ENCODE data around the gene ANTKMT.
"Not testable (repeated sequence)": the region's sequence is repeated elsewhere in the genome, so short reads cannot be mapped to it uniquely, and the experiment has no call there.

ANTKMT gene

DNA sequence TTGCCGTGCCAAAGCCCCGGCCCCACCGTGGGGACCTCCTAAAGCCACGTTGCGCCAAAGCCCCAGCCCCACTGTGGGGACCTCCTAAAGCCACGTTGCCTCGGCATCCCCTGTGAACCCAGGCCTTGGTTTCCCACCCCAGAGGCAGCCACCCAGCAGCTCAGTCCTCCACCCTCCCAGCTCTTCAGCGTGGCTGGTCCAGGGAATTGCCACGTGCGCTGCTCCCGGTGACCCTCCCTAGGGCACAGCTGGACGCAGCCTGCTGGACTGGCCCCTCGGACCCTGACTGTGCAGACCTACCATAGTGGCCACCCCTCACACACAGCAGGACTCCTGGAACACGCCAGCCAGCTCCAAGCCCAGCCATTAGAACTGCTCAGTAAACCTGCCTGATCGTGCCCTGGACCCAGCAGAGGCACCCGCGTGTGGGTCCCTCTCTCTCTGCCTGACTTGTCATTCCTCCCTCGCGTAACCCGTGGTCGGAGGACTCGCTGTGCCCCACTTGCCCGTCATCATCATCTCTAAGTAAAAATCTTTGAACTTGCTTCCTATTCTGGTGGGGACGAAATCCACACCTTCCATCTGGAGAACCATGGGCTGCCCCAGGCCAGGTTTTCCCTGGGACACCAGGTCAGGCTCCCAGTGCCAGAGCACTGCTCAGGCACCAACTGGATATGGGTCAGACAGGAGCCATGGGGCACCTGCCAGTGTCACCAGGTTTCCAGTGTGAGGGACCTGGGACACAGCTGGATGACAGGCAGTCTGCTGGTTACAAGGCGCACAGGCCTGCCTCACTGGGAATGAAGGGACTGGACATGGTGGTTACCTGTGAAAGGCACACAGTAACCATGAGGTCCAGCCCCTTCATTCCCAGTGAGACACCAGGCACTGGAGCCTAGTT is 14.3 kb downstream of the ANTKMT start:
- Histone ChIP-seq H3K27ac (ENCODE audit: low read length) (no peak overlapping the region), H3K27me3 (ENCODE audit: low read depth, low read length) (no peaks in the 10 kb centered on the region), H3K36me3 (ENCODE audit: control insufficient read depth in 1 of 2, insufficient read depth in 2 of 2, low read length in 2 of 2) (peaks cover 14 to 73% of the 10 kb centered on the region in 2 donors)

DNA sequence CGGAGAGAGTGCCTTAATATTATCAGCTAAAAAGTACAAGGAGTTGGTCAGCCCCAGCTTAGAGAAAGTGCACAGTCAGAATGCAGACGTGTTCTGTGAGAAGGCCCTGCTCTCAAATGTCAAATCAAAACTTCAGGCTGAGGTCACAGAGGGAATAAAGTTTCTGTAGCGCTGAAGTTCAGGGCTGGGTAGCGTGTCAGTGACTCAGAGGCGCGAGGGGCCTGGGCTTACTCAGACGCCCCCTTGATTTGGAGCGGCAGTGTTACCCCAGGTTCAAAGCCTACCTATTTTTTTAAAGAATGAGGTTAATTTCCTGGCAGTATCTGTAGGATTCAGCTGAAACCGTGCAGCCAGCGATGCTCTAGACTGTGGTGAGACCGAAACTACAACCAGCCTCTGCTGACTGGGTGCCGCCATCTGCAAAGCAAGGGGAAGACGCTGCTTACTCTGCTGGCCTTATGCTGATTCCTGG is 15.1 kb downstream of the ANTKMT start:
- Histone ChIP-seq H3K27me3 (ENCODE audit: low read depth, low read length) (no peaks in the 10 kb centered on the region), H3K36me3 (ENCODE audit: control insufficient read depth in 1 of 2, insufficient read depth in 2 of 2, low read length in 2 of 2) (peaks cover 14 to 67% of the 10 kb centered on the region in 2 donors), H3K27ac (ENCODE audit: low read length) (no peak overlapping the region), H3K9me3 (ENCODE audit: control insufficient read depth in 1 of 2, low read length in 2 of 2) (no peaks in the 10 kb centered on the region), H3K4me1 (ENCODE audit: control insufficient read depth in 1 of 2, insufficient read depth in 2 of 2, low read length in 2 of 2) (peaks cover 0 to 15% of the 10 kb centered on the region in 2 donors), H3K4me3 (ENCODE audit: low read depth in 1 of 2, low read length in 2 of 2) (no peak overlapping the region)

More for the DNA sequence above, 14.3 kb downstream of the ANTKMT start:
- H3K4me3 ChIP-seq (ENCODE audit: low read depth in 1 of 2, low read length in 2 of 2) = no peak overlapping the region
- peaks cover 0 to 11% of the 10 kb centered on the region in 2 donors for H3K4me1 ChIP-seq (ENCODE audit: control insufficient read depth in 1 of 2, insufficient read depth in 2 of 2, low read length in 2 of 2)
- H3K9me3 ChIP-seq (ENCODE audit: control insufficient read depth in 1 of 2, low read length in 2 of 2) = no peaks in the 10 kb centered on the region

DNA sequence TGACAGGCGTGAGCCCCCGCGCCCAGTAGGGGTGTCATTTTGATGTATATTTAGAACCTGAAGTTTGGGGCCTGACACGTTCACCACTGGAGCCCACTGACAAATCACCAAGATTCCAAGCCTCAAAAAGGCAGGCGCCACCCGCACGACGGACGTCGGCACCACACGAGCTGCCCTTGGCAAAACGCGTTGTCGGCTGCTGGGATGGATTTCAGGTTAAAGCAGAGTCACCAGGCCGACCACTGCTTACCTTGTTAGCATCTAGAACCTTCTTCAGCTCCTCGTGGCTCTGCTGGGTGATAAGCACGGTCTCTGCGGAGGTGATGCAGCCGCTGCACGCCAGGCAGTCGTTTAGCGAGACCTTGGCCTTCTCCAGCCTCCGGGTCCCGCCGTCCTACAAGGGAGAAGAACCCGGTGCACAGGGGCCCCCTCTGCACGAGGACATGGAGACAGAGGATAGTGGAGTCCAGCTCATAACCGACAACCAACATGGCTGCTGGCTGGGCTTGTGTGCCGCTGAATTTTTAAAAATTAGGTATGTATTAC is 16.1 kb downstream of the ANTKMT start:
- Histone ChIP-seq H3K27me3 (ENCODE audit: low read depth, low read length) (no peaks in the 10 kb centered on the region), H3K4me1 (ENCODE audit: control insufficient read depth in 1 of 2, insufficient read depth in 2 of 2, low read length in 2 of 2) (peaks cover 0 to 20% of the 10 kb centered on the region in 2 donors), H3K27ac (ENCODE audit: low read length) (no peak overlapping the region), H3K9me3 (ENCODE audit: control insufficient read depth in 1 of 2, low read length in 2 of 2) (no peaks in the 10 kb centered on the region), H3K4me3 (ENCODE audit: low read depth in 1 of 2, low read length in 2 of 2) (no peak overlapping the region), H3K36me3 (ENCODE audit: control insufficient read depth in 1 of 2, insufficient read depth in 2 of 2, low read length in 2 of 2) (peaks cover 14 to 61% of the 10 kb centered on the region in 2 donors)

- Histone ChIP-seq H3K9me3 (ENCODE audit: control insufficient read depth in 1 of 2, low read length in 2 of 2) (no peaks in the 10 kb centered on the region), H3K4me3 (ENCODE audit: low read depth in 1 of 2, low read length in 2 of 2) (peak overlapping the region; percentile 61 to 97), H3K36me3 (ENCODE audit: control insufficient read depth in 1 of 2, insufficient read depth in 2 of 2, low read length in 2 of 2) (peaks cover 14 to 33% of the 10 kb centered on the region in 2 donors), H3K27me3 (ENCODE audit: low read depth, low read length) (no peaks in the 10 kb centered on the region), H3K4me1 (ENCODE audit: control insufficient read depth in 1 of 2, insufficient read depth in 2 of 2, low read length in 2 of 2) (peaks cover 0 to 20% of the 10 kb centered on the region in 2 donors), H3K27ac (ENCODE audit: low read length) (no peak overlapping the region)
These were observed 18.9 kb downstream of the ANTKMT start for GRCh38 chr16:739560-740458.

GRCh38 chr16:740459-740763 is 19.5 kb downstream of the ANTKMT start:
- peaks cover 14 to 27% of the 10 kb centered on the region in 2 donors for H3K36me3 ChIP-seq (ENCODE audit: control insufficient read depth in 1 of 2, insufficient read depth in 2 of 2, low read length in 2 of 2)
- peak overlapping the region; percentile 61 to 97 for H3K4me3 ChIP-seq (ENCODE audit: low read depth in 1 of 2, low read length in 2 of 2)
- H3K27me3 ChIP-seq (ENCODE audit: low read depth, low read length) = no peaks in the 10 kb centered on the region
- H3K9me3 ChIP-seq (ENCODE audit: control insufficient read depth in 1 of 2, low read length in 2 of 2) = no peaks in the 10 kb centered on the region
- H3K4me1 ChIP-seq (ENCODE audit: control insufficient read depth in 1 of 2, insufficient read depth in 2 of 2, low read length in 2 of 2) = peaks cover 0 to 20% of the 10 kb centered on the region in 2 donors
- H3K27ac ChIP-seq (ENCODE audit: low read length) = peak overlapping the region; percentile 31

DNA sequence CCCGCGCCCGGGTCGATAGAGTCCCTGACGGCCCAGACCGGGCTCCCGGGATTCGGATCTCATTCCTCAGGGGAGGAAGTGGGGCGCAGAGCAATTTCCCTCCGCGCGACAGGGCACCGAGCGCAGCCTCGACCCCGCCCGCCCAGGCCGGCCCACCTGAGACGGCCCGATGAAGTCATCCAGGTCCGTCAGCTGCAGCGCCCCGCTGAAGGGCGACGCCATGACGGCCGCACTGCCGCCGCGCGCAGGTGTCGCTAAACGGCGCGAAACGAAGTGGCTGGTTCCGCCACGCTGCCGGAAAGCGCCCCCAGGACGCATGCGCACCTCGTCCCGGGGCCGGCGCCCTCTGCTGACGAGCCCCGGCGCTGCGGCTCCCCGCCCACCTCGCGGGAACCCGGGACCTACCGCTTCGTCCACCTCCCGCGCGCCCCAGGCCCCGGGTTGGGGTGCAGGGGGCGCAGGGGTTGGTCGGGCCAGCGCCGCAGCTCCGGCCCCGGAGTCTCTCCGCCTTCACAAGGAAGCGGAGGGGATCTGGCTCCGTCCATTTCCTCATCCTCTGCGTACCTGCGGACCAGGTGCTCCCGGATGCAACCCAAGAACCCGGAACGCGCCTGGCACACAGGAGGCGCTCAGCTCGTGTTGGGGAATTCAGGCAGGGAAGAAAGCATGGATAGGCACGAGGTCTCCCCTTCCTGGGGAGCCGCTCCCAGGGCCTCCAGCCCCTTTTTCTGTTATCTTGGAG is 20.0 kb downstream of the ANTKMT start, which contains the start of gene CIAO3:
CIAO3 (minus strand) TSS at position 234 of the 742 bp plus-strand sequence; CDS start at position 222, 12 bp downstream.
- peaks cover 10 to 21% of the 10 kb centered on the region in 2 donors for H3K36me3 ChIP-seq (ENCODE audit: control insufficient read depth in 1 of 2, insufficient read depth in 2 of 2, low read length in 2 of 2)
- H3K9me3 ChIP-seq (ENCODE audit: control insufficient read depth in 1 of 2, low read length in 2 of 2) = no peaks in the 10 kb centered on the region
- peak within 1 kb of the TSS; percentile 31 for H3K27ac ChIP-seq (ENCODE audit: low read length)
- H3K27me3 ChIP-seq (ENCODE audit: low read depth, low read length) = no peaks in the 10 kb centered on the region
- H3K4me3 ChIP-seq (ENCODE audit: low read depth in 1 of 2, low read length in 2 of 2) = peak within 1 kb of the TSS; percentile 61 to 97
- H3K4me1 ChIP-seq (ENCODE audit: control insufficient read depth in 1 of 2, insufficient read depth in 2 of 2, low read length in 2 of 2) = peaks cover 0 to 20% of the 10 kb centered on the region in 2 donors

DNA sequence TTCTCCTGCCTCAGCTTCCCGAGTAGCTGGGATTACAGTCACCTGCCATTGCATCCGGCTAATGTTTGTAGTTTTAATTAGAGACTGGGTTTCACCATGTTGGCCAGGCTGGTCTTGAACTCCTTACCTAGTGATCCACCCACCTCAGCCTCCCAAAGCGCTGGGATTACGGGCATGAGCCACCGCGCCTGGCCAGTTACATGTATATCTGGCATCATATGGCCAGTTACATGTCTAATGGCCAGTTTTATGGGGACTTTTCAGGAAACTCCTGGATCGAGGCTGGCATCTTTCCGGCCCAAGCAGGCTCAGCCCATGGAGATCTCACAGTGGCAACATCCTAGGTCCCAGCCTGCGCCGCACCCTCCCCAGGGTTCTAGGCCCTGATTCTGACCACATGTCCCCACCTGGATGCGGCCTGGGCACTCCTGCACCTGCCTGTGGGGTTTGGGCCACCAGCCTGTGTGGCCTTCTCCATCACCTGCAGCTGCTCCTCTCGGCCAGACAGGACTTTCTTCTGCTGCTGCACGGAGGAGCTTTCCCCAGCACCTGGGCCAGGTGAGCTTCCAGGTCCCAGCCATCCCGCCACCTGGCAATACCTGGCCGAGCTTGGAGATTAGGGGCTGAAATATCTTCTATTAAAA is 21.2 kb downstream of the ANTKMT start:
- peaks cover 4 to 10% of the 10 kb centered on the region in 2 donors for H3K36me3 ChIP-seq (ENCODE audit: control insufficient read depth in 1 of 2, insufficient read depth in 2 of 2, low read length in 2 of 2)
- H3K9me3 ChIP-seq (ENCODE audit: control insufficient read depth in 1 of 2, low read length in 2 of 2) = no peaks in the 10 kb centered on the region
- H3K4me3 ChIP-seq (ENCODE audit: low read depth in 1 of 2, low read length in 2 of 2) = no peak overlapping the region
- H3K4me1 ChIP-seq (ENCODE audit: control insufficient read depth in 1 of 2, insufficient read depth in 2 of 2, low read length in 2 of 2) = peaks cover 0 to 20% of the 10 kb centered on the region in 2 donors
- H3K27ac ChIP-seq (ENCODE audit: low read length) = no peak overlapping the region
- no peaks in the 10 kb centered on the region for H3K27me3 ChIP-seq (ENCODE audit: low read depth, low read length)

DNA sequence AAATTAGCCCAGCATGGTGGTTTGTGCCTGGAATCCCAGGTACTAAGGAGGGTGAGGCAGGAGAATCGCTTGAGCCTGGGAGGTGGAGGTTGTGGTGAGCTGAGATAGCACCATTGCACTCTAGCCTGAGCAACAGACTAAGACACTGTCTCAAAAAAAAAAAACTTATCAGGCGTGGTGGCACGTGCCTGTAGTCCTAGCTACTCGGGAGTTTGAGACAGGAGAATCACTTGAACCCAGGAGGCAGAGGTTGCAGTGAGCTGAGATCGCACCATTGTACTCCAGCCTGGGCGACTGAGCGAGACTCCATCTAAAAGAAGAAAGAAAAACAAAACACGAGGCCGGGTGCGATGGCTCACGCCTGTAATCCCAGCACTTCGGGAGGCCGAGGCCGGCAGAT is 21.9 kb downstream of the ANTKMT start:
- H3K4me1 ChIP-seq (ENCODE audit: control insufficient read depth in 1 of 2, insufficient read depth in 2 of 2, low read length in 2 of 2) = peaks cover 0 to 20% of the 10 kb centered on the region in 2 donors
- not testable (repeated sequence) for H3K4me3 ChIP-seq (ENCODE audit: low read depth in 1 of 2, low read length in 2 of 2)

GRCh38 chr16:743794-744500 is 23.0 kb downstream of the ANTKMT start:
- Histone ChIP-seq H3K36me3 (ENCODE audit: control insufficient read depth in 1 of 2, insufficient read depth in 2 of 2, low read length in 2 of 2) (no peaks in the 10 kb centered on the region), H3K27me3 (ENCODE audit: low read depth, low read length) (no peaks in the 10 kb centered on the region), H3K27ac (ENCODE audit: low read length) (no peak overlapping the region), H3K9me3 (ENCODE audit: control insufficient read depth in 1 of 2, low read length in 2 of 2) (no peaks in the 10 kb centered on the region), H3K4me1 (ENCODE audit: control insufficient read depth in 1 of 2, insufficient read depth in 2 of 2, low read length in 2 of 2) (peaks cover 0 to 20% of the 10 kb centered on the region in 2 donors), H3K4me3 (ENCODE audit: low read depth in 1 of 2, low read length in 2 of 2) (no peak overlapping the region)

More for the DNA sequence above, 21.9 kb downstream of the ANTKMT start:
- H3K27me3 ChIP-seq (ENCODE audit: low read depth, low read length); H3K27ac ChIP-seq (ENCODE audit: low read length); H3K9me3 ChIP-seq (ENCODE audit: control insufficient read depth in 1 of 2, low read length in 2 of 2); H3K36me3 ChIP-seq (ENCODE audit: control insufficient read depth in 1 of 2, insufficient read depth in 2 of 2, low read length in 2 of 2): not testable (repeated sequence)

GRCh38 chr16:745739-746138 is 24.8 kb downstream of the ANTKMT start:
- Histone ChIP-seq H3K4me3 (ENCODE audit: low read depth in 1 of 2, low read length in 2 of 2) (no peak overlapping the region), H3K27me3 (ENCODE audit: low read depth, low read length) (no peaks in the 10 kb centered on the region), H3K36me3 (ENCODE audit: control insufficient read depth in 1 of 2, insufficient read depth in 2 of 2, low read length in 2 of 2) (no peaks in the 10 kb centered on the region), H3K27ac (ENCODE audit: low read length) (no peak overlapping the region), H3K4me1 (ENCODE audit: control insufficient read depth in 1 of 2, insufficient read depth in 2 of 2, low read length in 2 of 2) (peaks cover 0 to 6% of the 10 kb centered on the region in 2 donors), H3K9me3 (ENCODE audit: control insufficient read depth in 1 of 2, low read length in 2 of 2) (no peaks in the 10 kb centered on the region)

Data from muscle layer of duodenum (tissue), 2 donors.